Panc1 (cell line): ENCODE results near the gene TEX13D.

Source experiments
- CTCF ChIP-seq: fragments of 450-650 bp; IDR thresholded peaks from 2 replicates; pipeline ENCODE4 v1.5.1; 2017; ENCODE audit warnings: mild to moderate bottlenecking
- POLR2AphosphoS5 ChIP-seq: IDR thresholded peaks from 2 replicates; pipeline ENCODE4 v1.6.1; 2012; ENCODE audit warnings: mild to moderate bottlenecking, low read depth, low read length, moderate library complexity
- SIN3A ChIP-seq: IDR thresholded peaks from 2 replicates; pipeline ENCODE4 v1.6.1; 2012; ENCODE audit warnings: low read depth, mild to moderate bottlenecking, low read length, moderate library complexity, borderline replicate concordance; ENCODE audit not compliant: insufficient read depth
- TCF7L2 ChIP-seq: IDR thresholded peaks from 2 replicates; pipeline ENCODE4 v1.6.1; 2011; ENCODE audit warnings: mild to moderate bottlenecking, low read depth, low read length, inconsistent platforms
- TF ChIP-seq, protein P1 (sequence below), 2 experiments: IDR thresholded peaks; 2 replicates each; pipeline ENCODE4 v1.6.1; 2011 to 2012; ENCODE audit warnings: low read depth in 2 of 2, control low read depth in 1 of 2, low read length in 1 of 2, mild to moderate bottlenecking in 1 of 2, moderate library complexity in 1 of 2; ENCODE audit not compliant: insufficient read depth in 1 of 2

DNA sequence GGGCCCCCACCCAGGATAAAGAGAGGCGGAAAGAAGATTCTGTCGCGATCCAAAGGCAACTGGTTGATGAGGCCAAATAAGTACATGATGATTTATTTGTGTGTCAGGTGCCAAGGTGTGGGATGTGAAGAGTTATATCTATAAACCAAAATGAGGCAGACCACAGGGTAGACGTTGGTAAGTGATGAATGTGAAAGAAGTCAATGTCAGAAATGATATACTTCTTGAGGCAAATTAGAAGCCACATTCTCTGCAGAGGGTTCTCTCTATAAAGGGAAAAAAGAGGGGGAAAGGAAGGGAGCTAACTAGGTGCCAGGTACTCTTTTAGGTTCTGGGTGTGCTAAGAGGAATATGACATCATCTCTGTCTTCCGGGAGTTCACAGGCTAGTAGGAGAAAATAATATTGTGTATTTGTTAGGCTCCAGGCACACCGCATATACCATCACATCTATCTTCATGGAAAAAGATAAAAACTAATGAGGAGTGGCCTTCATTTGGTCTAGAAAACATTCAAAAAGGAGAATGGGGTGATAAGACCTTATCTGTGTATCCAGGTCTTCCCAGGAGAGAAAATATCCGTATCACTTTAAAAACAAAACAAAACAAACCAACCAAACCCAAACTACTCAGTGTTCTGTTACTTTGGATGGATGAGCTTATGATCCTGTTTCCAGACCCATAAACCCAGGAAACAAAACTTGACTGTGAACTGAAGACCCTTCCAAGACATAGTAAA is 9.1 kb downstream of the TEX13D start:
- TF ChIP-seq CTCF: no peak
- TF ChIP-seq, protein P1, sequence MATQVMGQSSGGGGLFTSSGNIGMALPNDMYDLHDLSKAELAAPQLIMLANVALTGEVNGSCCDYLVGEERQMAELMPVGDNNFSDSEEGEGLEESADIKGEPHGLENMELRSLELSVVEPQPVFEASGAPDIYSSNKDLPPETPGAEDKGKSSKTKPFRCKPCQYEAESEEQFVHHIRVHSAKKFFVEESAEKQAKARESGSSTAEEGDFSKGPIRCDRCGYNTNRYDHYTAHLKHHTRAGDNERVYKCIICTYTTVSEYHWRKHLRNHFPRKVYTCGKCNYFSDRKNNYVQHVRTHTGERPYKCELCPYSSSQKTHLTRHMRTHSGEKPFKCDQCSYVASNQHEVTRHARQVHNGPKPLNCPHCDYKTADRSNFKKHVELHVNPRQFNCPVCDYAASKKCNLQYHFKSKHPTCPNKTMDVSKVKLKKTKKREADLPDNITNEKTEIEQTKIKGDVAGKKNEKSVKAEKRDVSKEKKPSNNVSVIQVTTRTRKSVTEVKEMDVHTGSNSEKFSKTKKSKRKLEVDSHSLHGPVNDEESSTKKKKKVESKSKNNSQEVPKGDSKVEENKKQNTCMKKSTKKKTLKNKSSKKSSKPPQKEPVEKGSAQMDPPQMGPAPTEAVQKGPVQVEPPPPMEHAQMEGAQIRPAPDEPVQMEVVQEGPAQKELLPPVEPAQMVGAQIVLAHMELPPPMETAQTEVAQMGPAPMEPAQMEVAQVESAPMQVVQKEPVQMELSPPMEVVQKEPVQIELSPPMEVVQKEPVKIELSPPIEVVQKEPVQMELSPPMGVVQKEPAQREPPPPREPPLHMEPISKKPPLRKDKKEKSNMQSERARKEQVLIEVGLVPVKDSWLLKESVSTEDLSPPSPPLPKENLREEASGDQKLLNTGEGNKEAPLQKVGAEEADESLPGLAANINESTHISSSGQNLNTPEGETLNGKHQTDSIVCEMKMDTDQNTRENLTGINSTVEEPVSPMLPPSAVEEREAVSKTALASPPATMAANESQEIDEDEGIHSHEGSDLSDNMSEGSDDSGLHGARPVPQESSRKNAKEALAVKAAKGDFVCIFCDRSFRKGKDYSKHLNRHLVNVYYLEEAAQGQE (IDR thresholded peaks at IDR 0.05; ENCODE audit: insufficient read depth in 1 of 2, low read depth in 2 of 2, low read length in 1 of 2): no peak
- no peak for TF ChIP-seq POLR2AphosphoS5
- TF ChIP-seq TCF7L2: no peak
- TF ChIP-seq SIN3A: no peak
